Limb (tissue), 2 donors: ENCODE results near the gene ZSWIM3.
"Not testable (repeated sequence)": the region's sequence is repeated elsewhere in the genome, so short reads cannot be mapped to it uniquely, and the experiment has no call there.

Source experiments
- DNase-seq, 2 donors: peaks; one replicate each; pipeline ENCODE4 v3.0.0-alpha.2; 2016; ENCODE audit errors: extremely low spot score in 2 of 2

The ZSWIM3 gene

DNA sequence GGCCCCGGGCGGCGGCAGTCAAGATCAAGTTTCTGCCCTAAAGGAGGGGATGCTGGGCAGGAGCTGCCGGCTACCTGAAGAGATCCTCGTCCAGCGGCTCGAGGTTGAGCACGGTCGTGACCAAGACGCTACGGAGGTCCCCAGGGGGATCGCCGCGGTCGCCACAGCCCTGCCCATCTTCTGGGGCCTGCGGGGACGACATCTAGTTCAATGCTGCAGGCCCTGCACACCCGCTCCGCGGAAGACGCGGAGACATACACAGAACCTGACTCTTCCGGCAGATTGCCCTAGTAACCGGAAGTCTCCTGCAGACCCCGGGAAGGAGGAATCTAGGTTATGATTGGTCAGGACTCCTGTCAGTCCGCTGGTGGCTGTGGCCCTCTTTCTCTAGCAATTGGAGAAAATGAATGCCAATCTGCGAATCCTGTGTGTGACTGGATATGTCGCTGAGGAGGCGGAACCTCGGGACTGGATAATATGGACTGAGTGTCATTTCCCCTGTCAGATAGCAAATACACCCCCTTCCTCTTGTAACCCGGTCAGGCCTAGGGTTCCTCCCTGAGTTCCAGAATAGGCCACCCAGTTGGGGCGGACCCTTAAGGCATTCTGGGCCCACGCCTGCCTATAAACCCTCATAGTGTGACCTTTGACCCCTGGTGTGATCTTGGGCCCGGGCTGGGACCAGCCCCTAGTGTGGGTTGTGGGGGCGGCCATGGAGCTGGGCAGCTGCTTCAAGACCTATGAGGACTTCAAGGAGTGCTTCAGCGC is at the start of gene ZSWIM3, which contains the start of gene ACOT8:
TSS of gene ZSWIM3 (plus strand) at position 501 of the 768 bp plus-strand sequence. CDS start at position 713, 212 bp downstream.
TSS of gene ACOT8 (minus strand) at position 279 of the 768 bp plus-strand sequence. CDS start at position 202, 77 bp downstream.
- peak; percentile 94 to 99 for DNase-seq

DNA sequence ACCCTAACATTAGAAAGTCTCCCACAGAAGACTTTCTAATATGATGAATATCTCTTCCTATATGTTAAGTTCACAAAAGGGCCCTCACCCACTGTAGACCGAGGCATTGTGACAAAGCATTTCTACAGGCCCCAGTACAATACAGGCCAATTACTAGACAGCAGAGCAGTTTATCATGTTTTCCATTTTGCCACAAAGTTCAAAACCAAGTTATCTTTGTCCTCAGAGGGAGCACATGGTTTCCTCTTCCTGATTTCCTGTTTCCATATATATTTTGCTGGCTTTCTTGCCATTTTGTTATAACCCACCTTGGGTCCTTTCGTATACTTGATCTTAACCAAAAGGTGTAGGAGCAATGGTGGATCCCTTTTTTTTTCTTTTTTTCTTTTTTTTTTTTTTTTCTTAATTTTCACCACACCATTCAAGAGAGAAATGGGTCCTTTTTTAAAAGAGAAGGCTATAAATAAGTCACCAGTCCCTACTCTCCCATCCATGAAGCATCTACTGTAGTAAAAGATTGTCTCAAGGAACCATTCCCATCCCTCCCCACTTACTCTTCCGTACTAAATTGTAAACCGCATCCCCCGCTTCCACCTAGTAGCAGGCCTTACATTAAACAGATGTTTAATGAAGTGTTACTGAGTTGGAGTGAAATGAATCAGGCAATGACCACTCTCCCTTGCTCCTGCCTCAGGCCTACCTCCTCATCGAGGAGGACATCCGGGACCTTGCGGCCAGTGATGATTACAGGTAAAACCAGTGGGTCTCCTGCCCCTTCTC is 47.0 kb upstream of the ZSWIM3 start:
- DNase-seq: no peak

DNA sequence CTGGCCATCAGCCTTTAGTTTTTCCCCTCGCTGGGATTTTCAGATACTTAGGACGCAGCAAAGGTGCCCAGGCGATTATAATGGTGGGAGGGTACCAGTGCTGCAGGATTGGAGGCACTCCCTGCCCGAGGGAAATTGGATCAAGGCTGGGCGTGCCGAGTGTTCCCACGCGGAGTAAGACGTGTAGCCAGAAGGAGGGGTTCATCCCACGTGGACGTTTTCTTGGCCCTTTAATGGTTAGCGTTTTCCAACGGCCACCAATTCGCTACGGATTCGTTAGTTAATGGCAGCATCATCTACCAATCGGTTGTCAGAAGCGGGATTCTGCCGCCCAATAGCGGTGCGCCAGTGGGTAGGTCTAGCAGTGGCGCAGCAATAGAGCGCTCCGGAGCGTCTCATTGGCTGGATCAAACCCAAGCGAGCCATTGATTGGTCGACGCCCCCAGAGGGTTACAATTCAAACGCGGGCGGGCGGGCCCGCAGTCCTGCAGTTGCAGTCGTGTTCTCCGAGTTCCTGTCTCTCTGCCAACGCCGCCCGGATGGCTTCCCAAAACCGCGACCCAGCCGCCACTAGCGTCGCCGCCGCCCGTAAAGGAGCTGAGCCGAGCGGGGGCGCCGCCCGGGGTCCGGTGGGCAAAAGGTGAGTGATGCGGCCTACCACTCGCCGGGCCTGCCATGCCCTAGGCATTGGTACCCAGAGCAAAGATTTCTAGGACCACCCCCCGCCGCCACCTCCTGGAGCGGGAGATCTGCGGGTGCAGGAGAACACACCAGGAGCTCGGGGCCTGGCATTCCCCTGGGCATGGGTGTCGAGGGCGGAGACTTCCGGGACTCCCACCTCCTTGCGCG is 45.0 kb upstream of the ZSWIM3 start, which contains the start of gene UBE2C:
TSS of gene UBE2C (plus strand) at position 488 of the 849 bp plus-strand sequence. CDS start at position 540, 52 bp downstream.
- peak; percentile 96 to 99 for DNase-seq

DNA sequence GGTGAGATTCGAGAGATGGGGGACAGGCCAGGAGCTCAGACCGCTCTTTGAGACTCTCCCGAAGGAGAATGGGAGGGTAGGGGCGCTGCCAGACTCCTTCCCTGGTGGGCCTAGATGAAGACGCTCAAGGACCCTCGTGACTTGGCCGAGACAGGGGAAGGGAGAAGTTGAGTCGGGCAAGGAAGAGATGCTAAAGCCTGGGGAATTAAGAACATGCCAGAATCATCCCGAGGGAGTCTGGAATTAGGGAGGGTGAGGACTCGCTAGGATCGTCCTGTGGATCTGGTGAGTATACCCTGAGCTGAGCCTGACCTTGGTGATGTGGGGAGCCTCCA is 44.4 kb upstream of the ZSWIM3 start:
- no peak for DNase-seq

DNA sequence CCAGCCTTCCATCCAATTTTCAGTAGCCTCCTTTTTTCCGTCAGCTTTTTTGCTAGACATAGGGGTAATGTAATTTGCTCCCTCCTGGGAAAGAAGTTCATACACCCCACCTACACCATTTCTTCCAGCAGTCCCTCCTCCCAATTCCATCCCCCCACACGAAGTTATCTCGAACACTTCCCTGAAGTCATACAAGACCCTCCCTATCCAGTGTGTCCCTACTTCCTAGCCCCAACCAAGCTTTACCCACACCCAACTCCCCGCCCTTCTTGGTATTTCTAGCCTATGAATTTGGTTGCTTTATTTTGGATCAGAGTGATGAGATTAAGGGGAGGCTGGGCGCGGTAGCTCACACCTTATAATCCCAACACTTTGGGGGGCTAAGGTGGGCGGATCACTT is 43.9 kb upstream of the ZSWIM3 start:
- DNase-seq: no peak

DNA sequence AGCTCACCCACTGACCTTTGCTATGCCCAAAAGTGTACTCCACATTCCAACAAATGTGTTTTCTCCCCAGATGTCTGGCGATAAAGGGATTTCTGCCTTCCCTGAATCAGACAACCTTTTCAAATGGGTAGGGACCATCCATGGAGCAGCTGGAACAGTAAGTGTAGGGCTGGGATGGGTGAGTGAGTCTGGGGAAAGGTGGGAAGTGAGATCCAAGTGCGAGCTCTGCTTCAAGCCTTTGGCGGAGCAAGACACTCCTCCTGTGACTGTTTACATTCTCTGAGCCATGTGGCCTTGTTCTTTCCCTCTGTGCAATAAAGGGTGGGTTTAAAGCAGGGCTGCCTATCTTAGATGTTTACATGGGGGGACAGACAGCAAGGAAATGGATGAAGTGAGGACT is 43.1 kb upstream of the ZSWIM3 start:
- no peak for DNase-seq

DNA sequence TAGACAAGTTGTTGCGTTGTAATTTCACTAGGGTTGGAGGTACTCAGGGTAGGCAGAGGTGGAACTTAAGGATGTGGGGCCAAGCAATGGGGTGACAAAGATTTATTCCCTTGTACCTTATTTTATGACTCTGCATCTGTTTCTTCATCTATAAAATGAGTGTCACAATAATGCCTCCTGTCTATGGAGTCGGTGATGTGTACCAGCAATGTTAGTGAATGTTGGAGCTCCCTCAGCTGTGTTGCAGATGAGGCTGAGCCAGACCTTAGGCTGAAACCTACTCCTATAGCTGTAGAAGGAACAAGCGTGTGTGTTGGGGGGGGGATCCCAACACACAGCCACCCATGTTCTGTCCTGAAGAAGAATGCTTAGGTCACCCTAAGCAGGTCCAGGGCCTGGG is 40.5 kb upstream of the ZSWIM3 start:
- DNase-seq: no peak

DNA sequence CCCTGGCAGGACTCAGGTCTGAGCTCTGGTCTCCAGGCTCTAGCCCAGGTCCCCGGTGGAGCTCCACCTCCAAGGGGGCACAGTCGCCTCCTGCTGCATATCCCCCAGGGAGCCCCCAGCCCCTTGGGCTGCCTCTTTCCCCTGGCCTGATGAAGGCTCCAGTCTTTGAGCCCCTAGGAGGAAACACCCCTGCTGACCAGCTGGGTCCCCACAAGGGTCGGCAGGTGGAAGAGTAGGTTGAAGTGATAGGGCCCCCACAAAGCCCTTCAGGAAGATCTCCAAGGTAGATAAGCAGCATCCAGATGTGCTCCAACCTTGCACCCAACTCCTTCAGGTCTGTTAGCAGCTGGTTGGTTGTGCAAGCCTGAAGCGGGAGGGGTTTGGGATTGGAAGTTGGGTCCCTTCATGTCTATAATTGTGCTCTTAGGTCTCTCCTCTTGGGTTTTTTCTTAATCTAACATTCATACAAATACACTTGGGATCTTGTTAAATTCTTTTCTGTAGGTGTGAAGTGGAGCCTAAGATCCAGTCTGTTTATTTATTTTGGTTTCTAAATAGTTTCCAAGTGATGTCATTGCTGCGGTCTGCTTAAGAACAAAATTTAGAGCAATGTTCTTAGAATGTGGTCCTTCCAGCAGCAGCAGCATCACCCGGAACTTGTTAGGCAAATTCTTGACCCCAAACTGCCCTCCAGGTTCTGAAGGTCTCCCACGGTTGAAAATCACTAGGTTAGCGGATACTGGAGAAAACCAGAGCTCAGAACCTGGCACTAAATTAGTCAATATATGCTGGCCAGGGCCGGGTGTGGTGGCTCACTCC is 39.8 kb upstream of the ZSWIM3 start:
- no peak for DNase-seq

DNA sequence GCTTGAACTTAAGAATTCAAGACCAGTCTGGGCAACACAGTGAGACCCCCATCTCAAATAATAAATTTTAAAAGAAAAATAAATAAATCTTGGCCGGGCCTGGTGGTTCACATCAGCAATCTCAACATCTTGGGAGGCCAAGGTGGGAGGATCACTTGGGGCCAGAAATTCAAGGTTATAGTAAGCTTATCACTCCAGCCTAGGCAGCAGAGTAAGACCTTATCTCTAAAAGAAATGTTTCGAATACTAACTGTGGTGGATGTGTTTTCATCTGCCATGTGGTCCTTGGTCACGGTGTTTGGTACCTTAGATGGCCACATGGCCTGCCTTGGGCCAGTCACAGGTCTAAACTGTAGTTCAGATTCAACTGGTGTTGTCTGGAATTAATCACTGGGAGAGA is 39.2 kb upstream of the ZSWIM3 start:
- no peak for DNase-seq

DNA sequence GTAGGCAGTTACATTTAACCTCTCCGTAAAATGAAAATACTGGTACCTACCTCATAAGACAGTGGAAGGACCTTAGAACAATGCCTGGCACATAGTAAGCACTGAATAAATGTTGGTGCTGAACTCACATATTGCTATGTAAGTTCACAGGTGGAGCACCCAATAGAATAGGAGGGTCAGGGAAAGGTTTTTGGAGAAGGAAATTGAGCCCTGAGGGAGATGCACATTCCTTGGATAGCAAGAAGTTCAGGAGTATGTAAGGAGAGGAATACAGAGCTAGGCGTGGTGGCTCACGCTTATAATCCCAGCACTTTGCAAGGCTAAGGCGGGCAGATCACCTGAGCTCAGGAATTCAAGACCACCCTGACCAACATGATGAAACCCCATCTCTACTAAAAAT is 37.9 kb upstream of the ZSWIM3 start:
- no peak for DNase-seq

DNA sequence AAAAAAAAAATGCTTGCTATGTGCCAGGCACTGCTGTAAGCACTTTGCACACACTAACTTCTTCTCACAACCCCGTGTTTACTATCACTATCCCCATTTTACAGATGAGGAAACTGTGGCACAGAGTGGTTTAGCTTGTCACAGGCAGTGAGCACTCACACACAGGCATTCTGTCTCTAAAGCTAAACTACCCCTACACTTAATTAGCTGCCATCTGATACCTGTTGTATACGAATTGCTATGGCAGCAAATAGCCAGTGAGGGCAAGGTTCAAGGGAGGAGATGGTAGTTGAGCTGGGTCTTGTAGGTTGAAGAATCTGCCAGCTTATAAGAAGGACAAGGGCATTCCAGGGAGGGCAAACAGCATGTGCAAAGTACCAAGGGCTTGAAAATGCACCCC is 35.5 kb upstream of the ZSWIM3 start:
- no peak for DNase-seq

DNA sequence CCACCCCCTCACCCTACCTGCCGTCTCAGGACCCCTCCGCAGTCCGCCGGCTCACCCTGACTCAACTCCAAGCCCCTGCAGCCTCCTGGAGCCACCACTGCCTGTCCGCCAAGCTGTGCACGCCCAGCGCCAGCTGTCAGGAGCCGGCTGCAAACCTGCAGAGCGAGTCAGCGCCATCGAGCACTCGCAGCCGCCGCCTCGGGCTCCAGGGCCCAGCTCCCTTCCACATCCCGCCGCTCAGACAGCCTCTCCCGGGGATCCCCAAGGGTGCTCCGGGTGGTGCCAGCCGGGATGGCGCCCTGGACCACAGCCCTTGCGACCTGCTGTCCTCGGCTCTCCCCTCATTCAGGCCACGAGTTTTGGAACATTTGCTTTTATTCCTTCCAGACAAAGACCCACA is 34.6 kb upstream of the ZSWIM3 start:
- DNase-seq: peak in 1 of 2 donors; percentile 63

DNA sequence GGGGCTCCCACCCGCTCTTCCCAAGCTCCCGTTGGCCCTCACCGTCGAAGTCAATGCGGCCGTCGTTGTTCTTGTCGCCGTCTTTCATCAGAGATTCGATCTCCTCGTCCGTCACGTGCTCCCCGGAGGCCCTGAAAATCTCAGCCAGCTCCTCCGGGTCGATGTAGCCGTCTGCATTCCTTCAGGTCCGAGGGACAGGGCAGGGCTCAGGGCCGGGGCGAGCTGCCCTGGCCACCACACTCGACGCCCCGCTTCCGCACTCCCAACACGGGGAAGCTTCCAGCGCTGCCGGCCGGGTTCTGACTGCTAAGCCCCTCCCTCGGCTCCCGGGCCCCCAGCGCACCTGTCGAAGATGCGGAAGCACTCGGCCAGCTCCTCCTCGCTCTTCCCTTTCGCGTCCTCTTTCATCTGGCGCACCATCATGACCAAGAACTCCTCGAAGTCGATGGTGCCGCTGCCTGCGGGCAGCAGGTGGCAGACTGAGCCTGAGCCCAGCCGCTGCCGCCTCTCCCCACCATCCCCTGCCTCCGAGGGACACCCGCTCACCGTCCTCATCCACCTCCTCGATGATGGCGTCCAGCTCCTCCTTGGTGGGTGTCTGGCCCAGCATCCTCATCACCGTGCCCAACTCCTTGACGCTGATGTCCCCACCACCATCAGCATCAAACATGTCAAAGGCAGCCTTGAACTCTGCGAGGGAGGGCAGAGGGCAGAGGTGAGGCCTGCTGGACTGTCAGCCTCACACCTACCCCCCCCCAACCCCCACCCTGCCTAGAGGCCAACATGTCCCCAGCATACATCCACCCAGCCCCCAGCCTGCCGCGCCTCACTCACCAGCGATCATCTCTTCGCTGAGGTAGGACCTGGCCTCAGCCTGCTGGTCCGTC is 33.2 kb upstream of the ZSWIM3 start:
- DNase-seq: peak in 1 of 2 donors; percentile 46

DNA sequence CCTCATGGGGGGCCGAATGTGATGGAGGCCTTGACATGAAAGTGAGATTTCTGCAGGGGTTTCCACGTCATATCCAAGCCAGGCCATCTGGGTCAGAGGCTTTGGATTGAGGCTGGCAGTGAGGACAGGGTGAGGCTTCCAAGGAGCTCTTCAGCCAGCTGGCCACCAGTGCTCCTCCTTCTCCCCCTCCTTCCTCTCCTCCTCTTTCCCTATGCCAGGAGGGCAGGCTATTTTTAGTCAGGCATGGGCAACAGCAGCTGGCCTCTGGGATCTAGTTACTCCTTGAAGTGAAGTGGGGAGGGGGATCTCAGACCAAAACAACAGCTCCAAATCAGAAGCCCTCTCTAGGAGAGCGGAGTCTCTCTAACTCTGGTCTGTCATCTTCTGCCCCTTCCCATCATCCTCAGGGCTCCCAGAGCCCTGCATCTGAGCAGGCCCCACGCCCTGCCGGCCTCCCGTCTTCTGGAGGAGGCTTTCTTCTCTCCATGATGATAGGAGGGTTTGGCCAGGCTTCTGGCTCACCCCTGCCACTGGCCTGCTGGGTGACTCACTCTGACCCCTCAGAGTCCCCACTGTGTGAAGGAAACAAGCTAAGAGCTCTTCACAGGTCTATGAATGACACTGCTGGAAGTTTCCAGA is 30.9 kb upstream of the ZSWIM3 start:
- peak; percentile 49 to 75 for DNase-seq

DNA sequence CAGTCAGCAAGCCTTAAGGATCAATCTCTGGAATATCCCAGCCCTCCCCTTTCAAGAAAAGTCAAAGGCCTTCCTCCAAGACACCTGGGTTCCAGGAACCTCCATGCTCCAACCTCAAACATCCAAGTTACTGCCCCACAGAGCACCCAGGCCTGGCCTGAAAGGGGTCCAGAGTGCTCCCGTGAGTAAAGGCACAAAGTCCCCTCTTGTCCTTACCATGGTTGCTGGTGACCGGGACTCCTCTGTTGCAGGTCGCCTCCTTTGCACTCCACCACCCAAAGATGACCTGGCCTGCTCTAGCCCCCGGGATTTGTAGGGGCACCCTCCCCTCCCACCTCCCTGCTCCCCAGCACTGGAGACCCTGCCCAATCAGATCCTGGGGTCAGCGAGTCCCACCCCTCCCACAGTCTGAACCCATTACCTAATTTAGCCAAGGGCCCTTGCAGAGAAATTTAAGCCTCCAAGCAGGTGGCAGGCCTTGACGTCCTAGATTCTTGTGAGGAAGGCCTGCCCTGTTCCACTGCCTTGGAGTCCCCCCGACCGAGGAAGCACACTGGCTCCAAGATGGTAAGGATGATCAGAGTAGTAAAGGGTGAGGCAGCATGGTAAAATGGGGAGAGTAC is 30.3 kb upstream of the ZSWIM3 start, which contains the start of gene TNNC2:
TSS of gene TNNC2 (minus strand) at position 283 of the 623 bp plus-strand sequence. CDS start at position 219, 64 bp downstream.
- no peak for DNase-seq

DNA sequence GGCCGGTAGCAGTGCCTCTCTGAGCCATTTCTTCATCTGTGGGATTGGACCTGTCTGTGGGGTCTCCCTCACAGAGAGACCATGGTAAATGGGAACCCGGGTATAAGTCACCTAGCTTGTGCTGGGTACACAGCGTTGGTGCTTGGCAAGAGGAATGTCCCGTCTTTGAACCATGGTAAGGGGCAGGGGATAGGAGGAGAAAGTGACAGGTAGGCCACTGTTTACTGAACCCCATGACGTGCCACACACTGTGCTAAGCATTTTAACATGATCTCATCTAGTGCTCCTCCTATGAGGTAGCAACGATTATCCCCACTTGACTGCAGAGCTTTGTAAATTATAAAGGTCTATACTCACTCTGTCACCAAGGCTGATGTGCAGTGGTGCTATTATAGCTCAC is 29.7 kb upstream of the ZSWIM3 start:
- no peak for DNase-seq

DNA sequence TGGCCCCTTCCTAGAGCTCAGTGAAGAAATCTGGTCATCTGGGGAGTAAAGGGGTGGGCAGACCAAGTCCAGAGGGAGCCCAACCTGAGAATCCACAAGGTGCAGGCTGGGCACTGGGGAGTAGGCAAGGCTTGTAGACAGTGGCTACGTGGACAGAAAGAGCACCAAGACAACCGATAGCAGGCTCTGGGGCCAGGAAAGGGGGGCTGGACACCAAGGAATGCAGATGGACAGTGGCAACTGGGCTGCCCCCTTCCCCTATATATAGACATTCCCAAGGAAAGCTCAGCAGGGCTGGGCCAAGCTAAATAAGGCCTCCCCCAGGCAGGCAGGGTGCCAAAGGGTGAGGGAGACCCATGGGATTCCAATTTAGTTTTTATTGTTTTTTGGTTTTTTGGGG is 28.8 kb upstream of the ZSWIM3 start:
- peak; percentile 56 to 65 for DNase-seq

DNA sequence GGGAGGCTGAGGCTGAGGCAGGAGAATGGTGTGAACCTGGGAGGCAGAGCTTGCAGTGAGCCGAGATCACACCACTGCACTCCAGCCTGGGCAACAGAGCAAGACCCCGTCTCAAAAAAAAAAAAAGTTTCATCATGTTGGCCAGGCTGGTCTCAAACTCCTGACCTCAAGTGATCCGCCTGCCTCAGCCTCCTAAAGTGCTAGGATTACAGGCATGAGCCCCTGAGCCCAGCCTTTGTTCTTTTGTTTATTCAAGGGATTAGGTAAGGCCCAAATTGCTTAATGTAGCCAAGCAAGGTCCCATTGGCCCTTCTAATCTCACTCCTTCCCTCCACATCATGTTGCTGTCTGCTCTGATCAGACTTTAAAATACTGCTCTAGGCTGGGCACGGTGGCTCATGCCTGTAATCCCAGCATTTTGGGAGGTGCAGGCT is 27.7 kb upstream of the ZSWIM3 start:
- not testable (repeated sequence) for DNase-seq

DNA sequence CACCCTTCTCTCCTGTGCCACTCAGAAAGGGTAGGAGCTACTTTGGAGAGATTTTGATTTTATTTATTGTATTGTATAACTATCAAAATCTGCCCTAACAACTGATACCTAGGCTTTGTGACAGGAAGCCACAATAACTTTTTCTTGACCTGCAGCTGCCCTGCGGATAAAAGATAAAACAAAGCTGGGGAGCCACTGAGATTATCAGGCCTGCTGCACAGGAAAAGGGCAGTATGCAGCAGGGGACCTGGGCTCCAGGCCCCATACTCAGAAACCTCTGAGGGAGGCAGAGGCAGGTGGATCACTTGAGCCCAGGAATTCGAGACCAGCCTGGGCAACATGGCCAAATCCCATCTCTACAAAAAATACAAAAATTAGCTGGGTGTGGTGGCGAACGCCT is 24.8 kb upstream of the ZSWIM3 start:
- no peak for DNase-seq
